ENCODE data around the gene CDC27.
"Not testable (repeated sequence)": the region's sequence is repeated elsewhere in the genome, so short reads cannot be mapped to it uniquely, and the experiment has no call there.

CDC27 gene, protein sequence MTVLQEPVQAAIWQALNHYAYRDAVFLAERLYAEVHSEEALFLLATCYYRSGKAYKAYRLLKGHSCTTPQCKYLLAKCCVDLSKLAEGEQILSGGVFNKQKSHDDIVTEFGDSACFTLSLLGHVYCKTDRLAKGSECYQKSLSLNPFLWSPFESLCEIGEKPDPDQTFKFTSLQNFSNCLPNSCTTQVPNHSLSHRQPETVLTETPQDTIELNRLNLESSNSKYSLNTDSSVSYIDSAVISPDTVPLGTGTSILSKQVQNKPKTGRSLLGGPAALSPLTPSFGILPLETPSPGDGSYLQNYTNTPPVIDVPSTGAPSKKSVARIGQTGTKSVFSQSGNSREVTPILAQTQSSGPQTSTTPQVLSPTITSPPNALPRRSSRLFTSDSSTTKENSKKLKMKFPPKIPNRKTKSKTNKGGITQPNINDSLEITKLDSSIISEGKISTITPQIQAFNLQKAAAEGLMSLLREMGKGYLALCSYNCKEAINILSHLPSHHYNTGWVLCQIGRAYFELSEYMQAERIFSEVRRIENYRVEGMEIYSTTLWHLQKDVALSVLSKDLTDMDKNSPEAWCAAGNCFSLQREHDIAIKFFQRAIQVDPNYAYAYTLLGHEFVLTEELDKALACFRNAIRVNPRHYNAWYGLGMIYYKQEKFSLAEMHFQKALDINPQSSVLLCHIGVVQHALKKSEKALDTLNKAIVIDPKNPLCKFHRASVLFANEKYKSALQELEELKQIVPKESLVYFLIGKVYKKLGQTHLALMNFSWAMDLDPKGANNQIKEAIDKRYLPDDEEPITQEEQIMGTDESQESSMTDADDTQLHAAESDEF

DNA sequence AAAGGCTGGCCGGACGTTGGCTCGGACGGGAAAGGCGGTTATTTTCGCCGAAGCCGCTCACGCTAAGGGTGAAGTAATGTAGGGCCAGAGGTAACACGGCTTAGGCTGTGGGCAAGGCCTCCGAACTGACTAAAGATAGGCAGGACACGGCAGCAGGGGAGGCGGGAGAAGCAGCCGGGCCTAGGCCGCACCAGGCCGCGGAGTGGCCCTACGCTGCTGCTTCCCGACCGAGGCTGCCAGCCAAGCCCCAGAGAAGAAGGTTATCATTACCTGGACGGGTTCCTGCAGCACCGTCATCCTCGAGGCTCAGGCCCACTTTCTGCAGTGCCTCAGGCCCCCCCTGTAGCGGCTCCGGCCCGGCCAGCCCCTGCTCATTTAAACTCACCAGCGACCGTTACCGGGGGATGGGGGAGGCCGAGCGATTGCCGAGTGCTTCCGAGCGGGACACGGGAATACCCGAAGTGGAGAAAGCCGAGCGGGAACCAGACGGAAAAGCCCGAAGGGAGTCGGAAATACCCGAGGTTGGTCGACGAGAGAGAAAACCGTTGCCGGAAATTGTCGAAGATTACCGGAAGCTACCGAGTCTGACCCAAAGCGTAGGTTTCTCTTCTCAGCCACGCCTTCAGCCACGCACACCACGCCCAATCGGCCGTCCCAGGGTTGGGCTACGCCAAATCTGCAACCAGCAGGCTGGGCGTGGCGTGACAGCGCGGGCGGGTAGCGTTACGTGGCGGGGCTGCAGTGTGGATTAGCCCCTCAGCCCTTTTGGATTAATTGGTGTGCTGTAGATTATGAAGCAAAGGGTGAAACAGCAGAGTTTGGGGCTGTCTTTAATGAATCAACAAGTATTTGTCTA, at the start of gene CDC27:
Gene CDC27, minus strand, starts transcription at position 420 of the 856 bp plus-strand sequence. Its CDS starts 123 bp downstream, at position 297.
- peak; percentile 100 for DNase-seq

DNA sequence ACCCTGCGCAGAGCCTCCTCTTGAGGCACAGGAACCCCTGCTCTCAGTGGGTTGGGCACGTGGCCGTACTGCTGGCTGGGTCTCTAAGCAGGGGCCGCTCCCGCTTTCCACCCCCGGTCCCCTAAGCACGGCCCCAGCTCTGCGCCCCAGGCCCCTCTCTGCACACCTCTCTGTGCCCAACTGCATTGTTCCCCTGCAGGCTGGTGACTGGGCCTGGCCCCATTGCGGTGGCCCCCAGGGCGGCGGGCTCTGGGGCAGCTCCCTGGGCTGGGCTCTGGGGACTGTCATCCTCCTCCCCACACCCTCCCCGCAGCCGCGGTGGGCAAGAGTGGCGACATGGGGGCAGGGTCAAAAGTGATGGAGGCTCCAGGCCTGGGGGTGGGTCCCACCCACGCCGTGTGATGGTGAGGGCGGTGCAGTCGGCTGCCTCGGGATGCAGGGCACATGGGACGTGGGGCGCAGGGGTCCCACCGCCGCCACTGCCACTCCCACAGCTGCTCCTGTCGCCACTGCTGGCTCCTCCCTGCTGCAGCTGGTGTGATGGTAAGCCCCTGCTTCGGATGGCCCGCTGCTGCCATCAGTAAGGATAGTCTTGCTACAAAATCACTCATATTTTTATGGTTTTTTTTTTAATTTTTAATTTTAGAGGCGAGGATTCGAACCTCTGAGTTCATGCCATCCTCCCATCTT, 49.4 kb upstream of the CDC27 start:
- DNase-seq: no peak

GRCh38 chr17:47237841-47238240, 48.7 kb upstream of the CDC27 start:
- no peak for DNase-seq

GRCh38 chr17:47235923-47236322, 46.8 kb upstream of the CDC27 start:
- DNase-seq: no peak

- no peak for DNase-seq
Observed at GRCh38 chr17:47235506-47235905, 46.4 kb upstream of the CDC27 start.

DNA sequence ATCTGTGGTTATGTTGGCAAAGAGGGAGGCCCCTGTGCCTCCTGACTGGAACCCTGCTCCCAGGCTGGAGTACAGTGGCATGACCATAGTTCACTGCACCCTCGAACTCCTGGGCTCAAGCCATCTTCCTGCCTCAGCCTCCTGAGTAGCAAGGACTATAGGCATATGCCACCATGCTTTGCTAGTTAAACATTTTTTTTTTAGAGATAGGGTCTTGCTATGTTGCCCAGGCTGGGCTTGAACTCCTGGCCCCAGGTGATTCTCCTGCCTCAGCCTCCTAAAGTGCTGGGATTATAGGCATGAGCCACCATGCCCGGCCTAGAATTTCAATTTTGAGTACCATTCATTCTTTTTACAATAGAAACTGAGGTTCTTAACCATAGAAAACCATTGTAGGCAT, 43.4 kb upstream of the CDC27 start:
- DNase-seq: no peak

GRCh38 chr17:47231866-47232265, 42.8 kb upstream of the CDC27 start:
- no peak for DNase-seq

- DNase-seq: no peak
Observed at GRCh38 chr17:47231334-47231733, 42.2 kb upstream of the CDC27 start.

DNA sequence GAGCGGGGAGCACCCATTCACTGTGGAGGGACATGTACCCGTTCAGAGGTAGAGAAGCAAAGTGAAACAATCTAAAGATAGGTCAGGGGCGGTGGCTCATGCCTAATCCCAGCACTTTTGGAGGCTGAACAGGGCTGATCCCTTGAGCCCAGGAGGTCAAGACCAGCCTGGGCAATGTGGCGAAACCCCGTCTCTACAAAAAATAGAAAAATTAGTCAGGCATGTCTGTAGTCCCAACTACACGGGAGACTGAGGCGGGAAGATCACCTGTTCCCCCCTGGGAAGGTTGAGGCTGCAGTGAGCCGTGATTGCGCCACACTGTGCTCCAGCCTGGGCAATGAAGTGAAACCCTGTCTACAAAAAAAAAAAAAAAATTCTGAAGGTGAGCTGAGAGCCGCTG, 41.8 kb upstream of the CDC27 start:
- no peak for DNase-seq

DNA sequence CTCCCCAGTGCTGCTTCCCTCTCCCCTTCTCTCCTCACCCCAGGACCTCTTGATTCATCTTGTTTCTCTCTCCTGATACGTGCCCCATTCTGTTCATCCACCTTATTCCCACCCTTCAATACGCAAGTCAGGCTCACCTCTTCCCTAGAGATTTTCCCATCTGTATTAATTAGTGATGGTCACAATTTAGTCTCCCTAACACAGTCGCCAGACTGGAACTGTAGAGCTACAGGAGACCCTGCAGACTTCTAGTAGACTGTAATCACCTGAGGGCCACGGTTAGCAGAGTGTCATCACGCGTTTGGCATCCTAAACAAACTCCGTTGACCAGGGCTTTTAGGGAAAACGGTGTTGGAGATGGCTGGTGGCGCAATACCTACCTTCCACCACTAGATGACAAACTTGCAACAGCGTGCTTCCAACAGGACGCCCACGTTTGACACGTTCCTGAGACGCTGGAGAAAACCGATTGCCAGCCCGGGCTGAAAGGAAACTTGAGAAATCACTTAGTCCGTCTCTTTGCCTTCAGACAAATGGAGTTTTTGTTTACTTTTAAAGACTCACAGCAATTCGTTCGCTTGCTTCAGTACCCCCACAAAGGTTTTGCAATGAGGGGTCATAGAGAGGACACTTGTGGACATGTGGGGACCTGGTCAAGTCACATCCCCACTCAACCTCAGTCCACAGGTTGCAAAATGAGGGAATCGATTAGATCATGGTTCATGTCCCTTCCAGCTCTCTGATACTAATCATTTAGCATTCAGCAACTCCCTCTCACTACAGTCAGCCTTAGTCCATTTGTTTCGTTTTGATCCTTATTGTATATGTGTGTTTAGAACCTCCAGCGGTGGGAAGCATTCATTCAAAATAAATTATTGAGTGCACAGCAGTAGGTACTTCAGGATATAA, 40.7 kb upstream of the CDC27 start:
- peak; percentile 64 to 68 for DNase-seq

DNA sequence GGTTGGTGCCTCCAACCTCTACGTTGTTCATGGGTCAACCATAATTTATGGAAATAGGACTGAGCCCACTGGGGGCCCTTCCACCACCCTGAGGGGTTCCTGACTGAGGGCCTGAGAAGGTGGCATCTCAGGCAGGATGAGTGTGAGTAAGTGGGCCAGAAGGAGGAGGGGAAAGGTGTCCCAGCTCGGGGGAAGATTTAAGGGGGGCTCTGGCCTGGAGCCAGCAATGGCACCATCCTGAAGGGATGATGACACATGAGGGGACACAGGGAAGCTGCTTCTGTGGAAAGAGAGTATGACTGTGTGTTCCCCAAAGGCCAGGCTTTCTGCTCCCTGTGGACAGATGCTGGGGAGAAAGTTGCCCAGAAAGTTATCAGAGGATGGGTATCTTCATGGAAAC, 38.8 kb upstream of the CDC27 start:
- no peak for DNase-seq

DNA sequence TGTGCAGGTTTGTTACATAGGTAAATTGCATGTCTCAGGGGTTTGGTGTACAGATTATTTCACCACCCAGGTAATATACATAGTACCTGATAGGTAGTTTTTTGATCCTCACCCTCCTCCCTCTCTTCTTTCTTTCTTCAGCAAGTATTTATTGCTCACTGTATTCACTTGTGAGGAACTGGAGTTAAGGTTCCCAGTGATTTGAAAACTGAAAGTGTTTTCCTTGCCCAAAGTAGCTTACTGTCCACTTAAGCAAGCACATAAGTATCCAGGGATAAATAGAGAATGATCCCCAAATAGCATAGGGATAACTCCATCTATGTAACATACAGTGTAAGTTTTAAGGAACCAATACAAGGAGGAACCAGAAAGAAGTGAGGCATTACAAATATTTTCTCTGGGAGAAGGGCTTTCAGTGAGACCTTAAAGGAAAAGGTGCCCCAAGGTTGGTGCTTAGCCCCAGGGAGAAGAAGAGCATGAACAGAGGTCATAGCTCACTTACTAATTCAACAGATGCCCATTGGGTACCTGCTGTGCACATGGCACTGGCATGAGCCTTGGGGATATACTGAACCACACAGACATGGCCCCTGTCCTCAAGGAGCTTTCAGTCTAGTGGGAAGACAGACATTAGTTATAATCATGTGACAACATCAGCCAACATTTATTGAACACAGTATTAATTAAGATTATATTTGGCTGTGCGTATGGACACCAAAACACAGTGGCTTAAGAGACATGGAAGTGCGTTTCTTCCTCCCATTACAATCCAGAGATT, 37.0 kb upstream of the CDC27 start:
- no peak for DNase-seq

DNA sequence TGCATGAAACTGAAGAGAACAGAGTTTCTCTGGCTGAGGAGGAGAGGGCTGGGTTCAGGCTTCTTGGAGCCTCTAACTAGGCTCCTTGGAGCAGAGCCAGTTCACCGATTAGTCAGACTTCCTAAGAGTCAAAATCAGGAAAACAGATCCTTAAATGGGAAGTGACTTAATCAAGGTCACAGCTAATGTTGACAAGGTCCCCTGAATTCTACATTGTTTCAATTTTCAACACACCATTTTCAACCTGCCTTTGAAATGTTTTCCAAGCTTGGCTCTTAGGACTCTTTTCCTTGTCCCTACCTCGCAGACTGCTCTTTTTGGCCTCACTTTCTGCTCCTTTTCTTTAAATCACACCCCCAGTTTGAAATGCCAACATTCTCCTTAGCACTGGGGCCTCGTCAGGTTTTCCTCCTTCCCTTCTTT, 36.4 kb upstream of the CDC27 start:
- no peak for DNase-seq

DNA sequence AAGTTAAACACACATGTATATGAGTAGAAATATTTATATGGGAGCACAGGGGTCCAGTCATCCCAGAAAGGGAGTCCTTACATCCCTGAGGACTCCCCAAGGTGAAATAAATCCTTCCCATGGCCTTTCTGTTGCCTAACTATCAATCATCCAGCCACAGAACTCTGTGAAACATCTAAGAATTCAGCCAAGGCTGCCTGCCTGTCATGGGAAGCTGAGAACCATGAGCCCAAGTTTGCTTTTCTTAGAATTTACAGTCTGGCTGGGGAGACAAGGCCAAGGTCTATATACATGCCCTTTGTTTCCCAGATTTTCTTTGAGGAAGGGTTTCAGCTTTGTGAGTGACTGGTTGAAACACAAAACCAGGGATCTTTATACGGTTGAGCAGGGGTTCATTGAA, 35.9 kb upstream of the CDC27 start:
- DNase-seq: no peak

DNA sequence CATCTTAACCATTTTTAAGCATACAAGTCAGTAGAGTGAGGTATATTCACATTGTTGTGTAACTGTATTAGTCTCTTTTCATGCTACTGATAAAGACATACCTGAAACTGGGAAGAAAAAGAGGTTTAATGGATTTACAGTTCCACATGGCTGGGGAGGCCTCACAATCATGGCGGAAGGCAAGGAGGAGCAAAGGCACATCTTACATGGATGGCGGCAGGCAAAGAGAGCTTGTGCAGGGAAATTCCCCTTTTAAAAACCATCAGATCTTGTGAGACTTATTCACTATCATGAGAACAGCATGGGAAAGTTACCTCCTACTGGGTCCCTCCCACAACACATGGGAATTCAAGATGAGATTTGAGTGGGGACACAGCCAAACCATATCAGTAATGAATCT, 35.0 kb upstream of the CDC27 start:
- not testable (repeated sequence) for DNase-seq

DNA sequence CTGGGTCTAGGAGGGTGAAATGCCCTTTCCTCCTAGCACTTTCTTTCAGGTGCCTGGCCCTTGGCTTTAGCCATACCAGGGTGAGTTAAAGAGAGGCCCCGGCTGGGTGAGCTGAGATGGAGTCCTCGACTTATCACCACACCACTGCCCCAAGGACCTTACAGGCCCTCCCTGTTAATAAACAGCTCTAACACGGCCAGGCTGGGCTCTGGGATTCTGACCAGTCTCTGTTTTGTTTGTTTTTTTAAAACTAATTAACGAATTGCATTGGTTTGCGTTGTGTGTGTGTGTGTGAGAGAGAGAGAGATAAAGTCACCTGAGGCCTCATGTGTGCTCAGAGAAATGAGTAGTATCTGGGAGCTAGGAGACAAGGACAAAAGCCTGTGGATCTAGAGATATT, 34.4 kb upstream of the CDC27 start:
- DNase-seq: no peak

DNA sequence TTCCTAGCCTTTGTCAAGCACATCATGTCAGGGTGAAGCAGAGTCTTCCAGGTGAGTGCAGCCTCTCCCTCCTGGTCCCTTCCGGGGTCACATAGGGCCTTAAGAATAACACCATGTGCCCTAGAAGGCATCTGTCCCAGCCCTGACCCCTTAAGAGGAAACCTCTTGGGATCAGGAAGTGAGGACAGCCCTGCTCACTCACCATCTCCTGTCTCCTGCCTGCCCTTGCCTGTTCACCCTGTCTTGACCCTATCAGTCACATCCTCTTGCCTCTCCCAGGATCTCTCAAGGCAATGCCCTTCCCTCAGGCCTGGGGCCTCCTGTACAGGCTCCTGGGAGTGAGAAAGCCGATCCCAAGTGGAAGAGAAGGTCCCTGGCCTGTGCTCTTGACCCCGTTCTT, 33.9 kb upstream of the CDC27 start:
- no peak for DNase-seq

DNA sequence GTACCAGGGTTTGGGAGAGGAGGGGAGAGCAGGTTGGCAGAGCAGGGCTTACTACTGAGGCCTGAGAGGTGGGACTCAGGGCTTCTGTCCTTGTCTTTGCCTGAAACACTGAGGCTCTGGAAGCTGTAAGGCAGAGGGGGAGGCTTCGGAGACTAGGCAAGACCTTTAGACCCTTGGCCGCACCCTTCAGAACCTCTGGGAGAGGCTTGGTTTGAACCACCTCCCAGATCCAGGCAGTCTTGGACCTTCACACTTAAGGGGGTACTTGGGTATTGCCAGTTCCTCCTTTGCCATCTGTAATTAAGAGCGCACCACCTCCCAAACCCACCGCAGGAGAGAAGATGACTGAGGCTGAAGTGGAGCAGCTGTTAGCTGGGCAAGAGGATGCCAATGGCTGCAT, 33.0 kb upstream of the CDC27 start:
- DNase-seq: no peak

GRCh38 chr17:47221154-47221553, 32.1 kb upstream of the CDC27 start:
- no peak for DNase-seq

GRCh38 chr17:47220531-47220999, 31.5 kb upstream of the CDC27 start:
- DNase-seq: no peak
